Activated CD8-positive, alpha-beta T cell treated with anti-CD3 and anti-CD28 coated beads for 36 hours (primary cell): ENCODE data around the gene PRKACA. TPM values are rescaled to one million over a fixed set of nuclear protein-coding genes. Genes with fewer than 3 reads are reported as not detected.

Experiments used
- ATAC-seq: fragments of 200-7000 bp; cut with Tn5 transposase; one replicate; pipeline ENCODE4 v1.10.0; 2021; ENCODE audit warnings: mild to moderate bottlenecking, moderate library complexity
- CTCF ChIA-PET: fragments of 350-600 bp; sonication (Branson Sonifier 250); formaldehyde crosslinking; loops from one replicate; lab custom pipeline; 2021; ENCODE audit warnings: antibody characterized with exemption; lab: Charles Lee
- POLR2A ChIA-PET: fragments of 350-600 bp; sonication (Branson Sonifier 250); formaldehyde crosslinking; loops from one replicate; lab custom pipeline; 2021; ENCODE audit warnings: antibody characterized with exemption; lab: Charles Lee
- DNase-seq: peaks from one replicate; pipeline ENCODE4 v3.0.0-alpha.2; 2020
- H3K27ac Mint-ChIP-seq: one replicate; pipeline ENCODE4 v1.8.0; 2021; ENCODE audit warnings: mild to moderate bottlenecking, mixed read lengths
- H3K27me3 Mint-ChIP-seq: one replicate; pipeline ENCODE4 v1.8.0; 2021; ENCODE audit warnings: mixed read lengths
- H3K36me3 Mint-ChIP-seq: one replicate; pipeline ENCODE4 v1.8.0; 2021; ENCODE audit warnings: low read depth, mixed read lengths
- H3K4me1 Mint-ChIP-seq: one replicate; pipeline ENCODE4 v1.8.0; 2021; ENCODE audit warnings: low read depth, mixed read lengths
- H3K4me3 Mint-ChIP-seq: one replicate; pipeline ENCODE4 v1.8.0; 2021; ENCODE audit warnings: mild to moderate bottlenecking, moderate library complexity, mixed read lengths
- H3K9me3 Mint-ChIP-seq: one replicate; pipeline ENCODE4 v1.8.0; 2021; ENCODE audit warnings: mixed read lengths
- intact Hi-C: fragments of 100-400 bp; cut with micrococcal nuclease; formaldehyde crosslinking; loops from one replicate; pipeline ENCODE4 v1.10.0; 2022
- total RNA-seq, 2 experiments: library from RNA; stranded (reverse); gene quantifications; one replicate each; pipeline ENCODE4 v1.2.3, GENCODE V29; 2021
- TF ChIP-seq, protein P1 (sequence below): fragments of 200-600 bp; IDR thresholded peaks from one replicate; pipeline ENCODE4 v1.8.0; 2022; ENCODE audit warnings: antibody characterized with exemption, mild to moderate bottlenecking

The PRKACA gene
- total RNA-seq, 2 experiments from 2014 or later: 61.0 to 61.5 TPM

DNA sequence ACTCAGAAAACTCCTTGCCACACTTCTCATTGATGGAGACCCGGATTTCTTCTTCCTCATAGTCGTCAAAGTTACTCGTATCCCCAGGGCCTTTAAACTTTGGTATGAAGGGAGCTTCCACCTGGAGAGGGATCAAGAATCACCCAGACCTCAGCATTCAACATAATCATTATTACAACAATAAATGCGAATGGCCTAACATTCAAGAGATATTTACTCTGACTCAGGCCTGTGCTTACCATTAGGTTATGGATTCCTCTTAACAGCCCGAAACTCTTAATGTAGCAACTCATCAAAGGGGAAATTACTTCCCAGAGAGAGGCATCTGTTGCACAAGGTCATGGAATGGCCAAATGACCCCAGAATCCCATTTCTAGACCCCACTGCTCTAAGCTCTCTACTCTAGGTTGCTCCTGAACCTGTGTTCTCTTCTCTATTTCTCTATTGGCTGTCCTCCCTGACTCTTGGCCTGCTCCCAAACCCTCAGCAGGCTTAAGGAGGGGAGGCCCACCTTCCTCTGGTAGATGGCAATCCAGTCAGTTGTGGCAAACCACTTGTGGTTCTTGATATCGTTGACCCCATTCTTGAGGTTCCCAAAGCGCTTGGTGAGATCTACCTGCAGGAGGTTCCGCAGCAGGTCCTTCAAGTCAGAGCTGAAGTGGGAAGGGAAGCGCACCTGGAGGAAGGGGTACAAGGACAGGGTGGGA, 24.3 kb downstream of the PRKACA start:
- H3K27ac Mint-ChIP-seq: peak overlapping the region; percentile 30
- no peak for DNase-seq
- intact Hi-C loops: no loop called here
- ChIA-PET POLR2A (interaction anchor here (1.1 to 1.6 kb wide), 4 partner anchors 12 to 19 kb away, joined by 3 to 5 read pairs (median 4); a partner anchor contains a TSS), CTCF (interaction anchor here (0.7 to 3.7 kb wide), 4 partner anchors 12 to 43 kb away, joined by 3 to 29 read pairs (median 6); partner anchors contain the start of genes ASF1B and MISP3)
- TF ChIP-seq, protein P1, sequence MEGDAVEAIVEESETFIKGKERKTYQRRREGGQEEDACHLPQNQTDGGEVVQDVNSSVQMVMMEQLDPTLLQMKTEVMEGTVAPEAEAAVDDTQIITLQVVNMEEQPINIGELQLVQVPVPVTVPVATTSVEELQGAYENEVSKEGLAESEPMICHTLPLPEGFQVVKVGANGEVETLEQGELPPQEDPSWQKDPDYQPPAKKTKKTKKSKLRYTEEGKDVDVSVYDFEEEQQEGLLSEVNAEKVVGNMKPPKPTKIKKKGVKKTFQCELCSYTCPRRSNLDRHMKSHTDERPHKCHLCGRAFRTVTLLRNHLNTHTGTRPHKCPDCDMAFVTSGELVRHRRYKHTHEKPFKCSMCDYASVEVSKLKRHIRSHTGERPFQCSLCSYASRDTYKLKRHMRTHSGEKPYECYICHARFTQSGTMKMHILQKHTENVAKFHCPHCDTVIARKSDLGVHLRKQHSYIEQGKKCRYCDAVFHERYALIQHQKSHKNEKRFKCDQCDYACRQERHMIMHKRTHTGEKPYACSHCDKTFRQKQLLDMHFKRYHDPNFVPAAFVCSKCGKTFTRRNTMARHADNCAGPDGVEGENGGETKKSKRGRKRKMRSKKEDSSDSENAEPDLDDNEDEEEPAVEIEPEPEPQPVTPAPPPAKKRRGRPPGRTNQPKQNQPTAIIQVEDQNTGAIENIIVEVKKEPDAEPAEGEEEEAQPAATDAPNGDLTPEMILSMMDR: no peak
- peak overlapping the region; percentile 43 for H3K4me3 Mint-ChIP-seq
- H3K36me3 Mint-ChIP-seq: peaks cover 32% of the 10 kb centered on the region
- H3K4me1 Mint-ChIP-seq: peaks cover 16% of the 10 kb centered on the region
- peaks cover 11% of the 10 kb centered on the region for H3K9me3 Mint-ChIP-seq
- ATAC-seq: no peak
- H3K27me3 Mint-ChIP-seq: no peaks in the 10 kb centered on the region

DNA sequence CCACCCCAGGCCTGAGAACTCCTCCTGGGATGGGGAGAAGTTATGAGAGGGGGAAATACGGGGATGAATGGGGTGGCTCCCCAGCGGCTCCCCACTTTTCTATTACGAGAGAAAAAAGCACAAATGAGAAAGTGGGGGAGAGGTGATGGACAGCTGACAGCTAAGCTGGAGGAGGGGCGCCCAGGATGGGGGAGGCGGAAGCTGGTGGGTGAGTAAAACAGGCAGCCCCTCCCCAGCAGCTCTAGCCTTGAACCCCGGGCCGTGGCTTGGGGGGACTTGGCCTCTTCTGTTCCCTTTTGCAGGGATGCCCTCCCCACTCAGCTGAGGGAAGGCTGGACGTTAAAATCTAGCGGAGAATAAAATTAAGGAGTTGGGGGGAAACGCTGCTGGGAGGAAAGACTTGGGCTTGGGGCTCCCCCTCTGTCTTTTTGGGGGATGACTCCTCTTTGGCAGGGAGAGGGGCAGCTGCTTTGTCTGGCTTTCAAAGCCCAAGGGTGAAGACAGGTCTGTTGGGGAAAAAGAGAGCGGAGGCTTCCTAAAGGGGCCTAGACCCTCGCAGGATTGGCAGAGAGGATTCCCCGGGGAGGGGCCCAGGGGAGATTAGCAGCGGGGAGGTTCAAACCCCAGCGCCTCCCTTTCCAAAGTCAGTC, 25.6 kb downstream of the PRKACA start:
- Mint-ChIP-seq H3K27me3 (no peaks in the 10 kb centered on the region), H3K9me3 (peaks cover 11% of the 10 kb centered on the region), H3K4me1 (peaks cover 16% of the 10 kb centered on the region), H3K27ac (peak overlapping the region; percentile 97), H3K36me3 (peaks cover 36% of the 10 kb centered on the region), H3K4me3 (peak overlapping the region; percentile 82)
- POLR2A ChIA-PET: interaction anchor here (1.0 to 1.7 kb wide), 6 partner anchors 8 to 29 kb away, joined by 3 to 7 read pairs (median 4); a partner anchor contains a TSS
- CTCF ChIA-PET: interaction anchor here (1.3 to 3.7 kb wide), 4 partner anchors 12 to 45 kb away, joined by 4 to 29 read pairs (median 7); partner anchors contain the start of genes ASF1B and MISP3
- ATAC-seq: peak; percentile 19
- peak; percentile 79 for DNase-seq
- intact Hi-C loops: no loop called here
- TF ChIP-seq, protein P1: no peak

DNA sequence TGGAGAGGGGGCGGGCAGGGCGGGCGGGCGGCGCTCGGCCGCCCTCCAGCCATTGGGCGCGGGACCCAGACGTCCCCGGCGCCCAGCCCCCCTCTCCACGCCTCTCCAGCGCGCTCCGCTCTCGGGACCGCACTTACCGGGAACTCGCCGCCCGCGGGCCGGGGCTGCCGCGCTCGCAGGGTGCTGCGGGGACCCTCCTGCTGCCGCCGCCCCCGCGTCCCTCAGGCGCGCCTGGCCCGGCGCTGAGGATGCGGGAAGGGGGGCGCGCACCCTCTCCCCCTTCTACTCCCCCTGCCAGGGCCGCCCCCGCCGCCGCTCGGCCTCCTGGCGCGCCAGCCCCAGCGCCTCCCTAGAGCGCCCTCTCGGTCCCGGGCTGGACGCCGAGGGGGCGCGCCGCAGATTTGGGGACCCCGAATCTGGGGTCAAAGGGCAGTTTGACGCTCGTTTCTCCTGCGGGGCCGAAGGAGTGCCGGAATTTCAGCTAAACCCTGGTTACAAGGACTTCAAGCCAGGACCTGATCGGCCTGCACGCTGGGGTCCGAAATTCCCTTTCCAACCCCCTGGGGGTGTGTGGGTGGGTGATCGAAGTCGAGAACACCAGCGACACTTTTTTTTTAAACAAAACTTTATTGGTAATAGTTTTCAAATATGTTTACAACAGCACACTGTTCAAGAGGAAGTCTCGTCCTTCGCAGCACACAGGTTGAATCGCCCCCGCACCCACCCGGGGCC, 26.3 kb downstream of the PRKACA start:
- intact Hi-C loops: no loop called here
- DNase-seq (peak; percentile 79), ATAC-seq (peak; percentile 72)
- Mint-ChIP-seq H3K27me3 (no peaks in the 10 kb centered on the region), H3K9me3 (peaks cover 11% of the 10 kb centered on the region), H3K4me3 (peak overlapping the region; percentile 82), H3K27ac (peak overlapping the region; percentile 97), H3K4me1 (peaks cover 16% of the 10 kb centered on the region), H3K36me3 (peaks cover 37% of the 10 kb centered on the region)
- POLR2A ChIA-PET: interaction anchor here (0.6 to 1.7 kb wide), 7 partner anchors 7 to 118 kb away, joined by 3 to 7 read pairs (median 4); a partner anchor contains a TSS
- TF ChIP-seq, protein P1: no peak
- CTCF ChIA-PET: interaction anchor here (1.3 to 3.7 kb wide), 4 partner anchors 12 to 46 kb away, joined by 4 to 29 read pairs (median 7); partner anchors contain the start of genes ASF1B and MISP3

DNA sequence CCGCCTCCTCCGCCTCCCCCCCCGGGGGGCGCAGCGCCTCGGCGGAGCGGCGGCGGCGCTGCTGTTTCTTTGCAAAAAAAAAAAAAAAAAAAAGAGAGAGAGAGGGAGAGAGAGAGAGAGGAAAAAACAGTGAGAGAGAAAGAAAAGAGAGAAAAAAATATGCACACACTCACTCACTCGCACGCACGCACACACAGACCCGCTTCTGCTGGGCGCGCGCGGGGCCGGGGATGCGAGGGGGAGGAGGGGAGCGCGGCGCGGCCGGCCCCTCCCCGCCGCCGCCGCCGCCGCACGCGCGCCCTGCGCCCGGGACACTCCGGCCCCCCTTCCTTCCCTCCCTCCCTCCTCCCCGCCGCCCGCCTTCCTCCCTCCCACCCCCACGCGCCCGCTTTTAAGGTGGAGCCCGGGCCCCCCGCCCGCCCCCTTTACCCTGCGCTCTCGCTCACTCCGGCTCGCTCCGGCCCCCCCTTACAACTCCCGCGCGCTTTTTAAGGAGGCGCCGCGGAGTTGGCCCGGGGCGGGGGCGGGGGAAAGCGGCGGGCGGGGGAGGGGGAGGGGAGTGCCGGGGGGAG, 27.0 kb downstream of the PRKACA start, which contains the start of gene SAMD1:
Gene SAMD1 (minus strand): TSS at position 243 of the 572 bp plus-strand sequence.
- H3K4me3 Mint-ChIP-seq: peak within 1 kb of the TSS; percentile 82
- H3K9me3 Mint-ChIP-seq: peaks cover 11% of the 10 kb centered on the region
- DNase-seq (peak; percentile 92), ATAC-seq (peak; percentile 65)
- TF ChIP-seq, protein P1: no peak
- peaks cover 16% of the 10 kb centered on the region for H3K4me1 Mint-ChIP-seq
- H3K27me3 Mint-ChIP-seq: no peaks in the 10 kb centered on the region
- intact Hi-C loops: no loop called here
- H3K27ac Mint-ChIP-seq: peak within 1 kb of the TSS; percentile 97
- peaks cover 37% of the 10 kb centered on the region for H3K36me3 Mint-ChIP-seq
- CTCF ChIA-PET: interaction anchor here (0.6 to 4.3 kb wide), 3 partner anchors 13 to 24 kb away, joined by 3 to 16 read pairs (median 4); partner anchors contain the start of gene MISP3
- POLR2A ChIA-PET: interaction anchor here (0.6 to 2.5 kb wide), 8 partner anchors 7 to 118 kb away, joined by 3 to 9 read pairs (median 4); a partner anchor contains a TSS
